ENCODE results near the gene DESI1. TPM values are rescaled to one million over a fixed set of nuclear protein-coding genes. Genes with fewer than 3 reads are reported as not detected.
"Not testable (repeated sequence)": the region's sequence is repeated elsewhere in the genome, so short reads cannot be mapped to it uniquely, and the experiment has no call there.

Gene DESI1
- total RNA-seq, 1 experiment from 2014 or later = 30.2 TPM

DNA sequence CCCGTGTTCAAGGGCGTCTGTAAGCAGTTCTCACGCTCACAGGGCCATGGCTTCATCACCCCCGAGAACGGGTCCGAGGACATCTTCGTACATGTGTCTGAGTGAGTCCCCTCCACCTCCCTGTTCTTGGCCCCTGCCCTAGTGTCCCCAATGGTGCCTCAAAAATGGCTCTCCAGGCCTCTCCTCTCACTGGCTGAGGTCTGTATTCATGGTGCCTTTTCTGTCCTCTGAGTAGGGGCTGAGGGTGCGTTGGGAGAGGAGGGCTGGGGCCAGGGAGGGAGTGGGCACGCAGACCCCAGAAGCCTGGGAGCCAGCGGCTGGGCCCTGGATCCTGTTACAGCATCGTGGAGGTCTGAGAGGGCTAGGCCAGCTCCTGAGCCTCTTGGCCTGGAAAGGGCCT is 47.2 kb downstream of the DESI1 start:
- Histone ChIP-seq H2BK120ac (ENCODE audit: low read depth, low read length, poor library complexity, severe bottlenecking) (no peak overlapping the region), H3K27me3 (ENCODE audit: insufficient read depth, low read length) (no peaks in the 10 kb centered on the region), H3K27ac (ENCODE audit: insufficient read length, low read depth, low read length) (no peak overlapping the region), H3K4ac (ENCODE audit: low read depth, low read length) (no peak overlapping the region), H4K91ac (ENCODE audit: insufficient read length, low read depth, low read length) (no peak overlapping the region), H3K79me1 (ENCODE audit: insufficient read depth, low read depth, low read length, poor library complexity, severe bottlenecking) (no peaks in the 10 kb centered on the region), H2BK20ac (ENCODE audit: low read depth, low read length, poor library complexity, severe bottlenecking) (no peak overlapping the region), H3K4me2 (ENCODE audit: insufficient read depth, insufficient read length, low read length) (no peak overlapping the region), H2BK15ac (ENCODE audit: low read depth, low read length) (no peak overlapping the region), H3K9me3 (ENCODE audit: control insufficient read depth, low read depth, low read length) (no peaks in the 10 kb centered on the region), H3K56ac (ENCODE audit: insufficient read length, low read depth, low read length) (no peak overlapping the region), H3K23ac (ENCODE audit: insufficient read length, low read depth, low read length) (no peak overlapping the region), H2AK5ac (ENCODE audit: insufficient read length, low read length) (no peak overlapping the region), H4K8ac (replicated peaks; ENCODE audit: insufficient read length, low read depth, low read length) (no peak overlapping the region), H2BK12ac (ENCODE audit: insufficient read length, low read depth, low read length) (no peak overlapping the region), H4K5ac (ENCODE audit: insufficient read length, low read depth, low read length) (no peak overlapping the region), H3K79me2 (ENCODE audit: insufficient read depth, low read length) (no peaks in the 10 kb centered on the region), H4K20me1 (ENCODE audit: control insufficient read depth, insufficient read depth, insufficient read length) (no peaks in the 10 kb centered on the region), H3T11ph (ENCODE audit: low read length) (no peak overlapping the region), H3K9ac (ENCODE audit: extremely low read depth, insufficient read length, low read length) (no peak overlapping the region), H2AFZ (ENCODE audit: low read length) (no peak overlapping the region), H3K4me1 (ENCODE audit: insufficient read depth, low read length) (0 out of 2 replicates have a peak, but pooled peaks cover 2% of the 10 kb centered on the region), H3K23me2 (ENCODE audit: insufficient read length, low read depth, low read length, poor library complexity, severe bottlenecking) (no peaks in the 10 kb centered on the region), H3K18ac (ENCODE audit: insufficient read length, low read depth, low read length) (no peak overlapping the region), H3K14ac (ENCODE audit: insufficient read depth, low read length) (no peak overlapping the region), H2BK5ac (ENCODE audit: insufficient read length, low read length) (no peak overlapping the region)
- H3K9me3 Mint-ChIP-seq = no peaks in the 10 kb centered on the region
- TF ChIP-seq, protein P1, sequence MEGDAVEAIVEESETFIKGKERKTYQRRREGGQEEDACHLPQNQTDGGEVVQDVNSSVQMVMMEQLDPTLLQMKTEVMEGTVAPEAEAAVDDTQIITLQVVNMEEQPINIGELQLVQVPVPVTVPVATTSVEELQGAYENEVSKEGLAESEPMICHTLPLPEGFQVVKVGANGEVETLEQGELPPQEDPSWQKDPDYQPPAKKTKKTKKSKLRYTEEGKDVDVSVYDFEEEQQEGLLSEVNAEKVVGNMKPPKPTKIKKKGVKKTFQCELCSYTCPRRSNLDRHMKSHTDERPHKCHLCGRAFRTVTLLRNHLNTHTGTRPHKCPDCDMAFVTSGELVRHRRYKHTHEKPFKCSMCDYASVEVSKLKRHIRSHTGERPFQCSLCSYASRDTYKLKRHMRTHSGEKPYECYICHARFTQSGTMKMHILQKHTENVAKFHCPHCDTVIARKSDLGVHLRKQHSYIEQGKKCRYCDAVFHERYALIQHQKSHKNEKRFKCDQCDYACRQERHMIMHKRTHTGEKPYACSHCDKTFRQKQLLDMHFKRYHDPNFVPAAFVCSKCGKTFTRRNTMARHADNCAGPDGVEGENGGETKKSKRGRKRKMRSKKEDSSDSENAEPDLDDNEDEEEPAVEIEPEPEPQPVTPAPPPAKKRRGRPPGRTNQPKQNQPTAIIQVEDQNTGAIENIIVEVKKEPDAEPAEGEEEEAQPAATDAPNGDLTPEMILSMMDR (conservative IDR thresholded peaks at IDR 0.05) = no peak
- H3K36me3 Mint-ChIP-seq (ENCODE audit: insufficient read depth in 1 of 3, low read depth in 3 of 3) = peaks cover 0 to 11% (median 4%) of the 10 kb centered on the region in 3 experiments; a peak in 4 of 7 replicates
- no peak for DNase-seq
- H3K4me1 Mint-ChIP-seq = no peaks in the 10 kb centered on the region; a peak in 1 of 4 replicates
- peaks cover 2% of the 10 kb centered on the region for H3K27me3 Mint-ChIP-seq (ENCODE audit: low read depth)
- WGBS (ENCODE audit: extremely low coverage, insufficient read length, low lambda C conversion rate) = no CpG with 5 or more reads among the region's 11 CpGs
- H3K4me3 Mint-ChIP-seq = no peak overlapping the region
- H3K27ac Mint-ChIP-seq = no peak overlapping the region; a peak in 2 of 7 replicates

DNA sequence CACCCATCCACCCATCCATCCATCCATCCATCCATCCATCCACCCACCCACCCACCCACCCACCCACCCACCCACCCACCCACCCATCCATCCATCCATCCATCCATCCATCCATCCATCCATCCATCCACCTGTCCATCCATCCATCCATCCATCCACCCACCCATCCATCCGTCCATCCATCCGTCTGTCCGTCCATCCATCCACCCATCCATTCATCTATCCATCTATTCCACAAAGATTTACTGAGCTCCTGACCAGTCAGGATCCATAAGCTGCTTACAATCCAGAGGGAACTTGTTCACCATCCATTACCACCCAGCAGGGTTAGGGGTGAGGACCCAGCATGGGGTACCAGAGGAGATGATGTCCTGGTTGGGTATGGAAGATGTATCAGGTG is 48.5 kb downstream of the DESI1 start:
- H3K18ac ChIP-seq (ENCODE audit: insufficient read length, low read depth, low read length); H3K4ac ChIP-seq (ENCODE audit: low read depth, low read length); DNase-seq; H3K4me1 ChIP-seq (ENCODE audit: insufficient read depth, low read length); H3K4me2 ChIP-seq (ENCODE audit: insufficient read depth, insufficient read length, low read length); H3K14ac ChIP-seq (ENCODE audit: insufficient read depth, low read length); H3K27ac Mint-ChIP-seq; H3K4me1 Mint-ChIP-seq; H2AFZ ChIP-seq (ENCODE audit: low read length); H3K79me1 ChIP-seq (ENCODE audit: insufficient read depth, low read depth, low read length, poor library complexity, severe bottlenecking); H2BK5ac ChIP-seq (ENCODE audit: insufficient read length, low read length); H3K27me3 Mint-ChIP-seq (ENCODE audit: low read depth); H3T11ph ChIP-seq (ENCODE audit: low read length); H4K91ac ChIP-seq (ENCODE audit: insufficient read length, low read depth, low read length); H2BK120ac ChIP-seq (ENCODE audit: low read depth, low read length, poor library complexity, severe bottlenecking); H3K27me3 ChIP-seq (ENCODE audit: insufficient read depth, low read length); H3K23ac ChIP-seq (ENCODE audit: insufficient read length, low read depth, low read length); H4K8ac ChIP-seq (replicated peaks; ENCODE audit: insufficient read length, low read depth, low read length); H3K56ac ChIP-seq (ENCODE audit: insufficient read length, low read depth, low read length); H3K27ac ChIP-seq (ENCODE audit: insufficient read length, low read depth, low read length); H3K23me2 ChIP-seq (ENCODE audit: insufficient read length, low read depth, low read length, poor library complexity, severe bottlenecking); H2BK20ac ChIP-seq (ENCODE audit: low read depth, low read length, poor library complexity, severe bottlenecking); H3K9me3 ChIP-seq (ENCODE audit: control insufficient read depth, low read depth, low read length); H3K79me2 ChIP-seq (ENCODE audit: insufficient read depth, low read length); H4K5ac ChIP-seq (ENCODE audit: insufficient read length, low read depth, low read length); H2BK12ac ChIP-seq (ENCODE audit: insufficient read length, low read depth, low read length); H3K9me3 Mint-ChIP-seq; H2AK5ac ChIP-seq (ENCODE audit: insufficient read length, low read length); H3K4me3 Mint-ChIP-seq; H4K20me1 ChIP-seq (ENCODE audit: control insufficient read depth, insufficient read depth, insufficient read length); H3K36me3 Mint-ChIP-seq (ENCODE audit: insufficient read depth in 1 of 3, low read depth in 3 of 3); H2BK15ac ChIP-seq (ENCODE audit: low read depth, low read length); H3K9ac ChIP-seq (ENCODE audit: extremely low read depth, insufficient read length, low read length): not testable (repeated sequence)
- no CpG with 5 or more reads among the region's 3 CpGs for WGBS (ENCODE audit: extremely low coverage, insufficient read length, low lambda C conversion rate)

Measured in H9 (cell line).